IMR-90 (cell line): ENCODE results near the gene CEP70. TPM values are rescaled to one million over a fixed set of nuclear protein-coding genes. Genes with fewer than 3 reads are reported as not detected.

Source experiments
- ATAC-seq: fragments of 200-7000 bp; cut with Tn5 transposase; 2 replicates; pipeline ENCODE4 v1.9.1; 2020; ENCODE audit warnings: low read depth, mild to moderate bottlenecking, moderate library complexity
- BruUV-seq: library from RNA; stranded (reverse); fragments of 400-500 nt; replicated peaks from 2 replicates; lab custom pipeline; 2021; lab: Mats Ljungman, UMichigan
- CTCF ChIA-PET: fragments of 300-600 bp; formaldehyde crosslinking; extraction: SDS; loops from one replicate; lab custom pipeline; 2021; ENCODE audit warnings: antibody characterized with exemption; lab: Yijun Ruan, JAX
- POLR2A ChIA-PET: fragments of 300-600 bp; sonication (Branson Sonifier 250); formaldehyde crosslinking; loops from one replicate; lab custom pipeline; 2022; ENCODE audit warnings: antibody characterized with exemption; ENCODE audit not compliant: unreplicated experiment; lab: Charles Lee
- DNase-seq: peaks from one replicate; pipeline ENCODE4 v3.0.0; 2013
- H2AFZ ChIP-seq: replicated peaks from 2 replicates; pipeline ENCODE3; 2013; ENCODE audit warnings: low read length, mild to moderate bottlenecking; ENCODE audit not compliant: poor library complexity
- H2AK5ac ChIP-seq: 2 replicates; pipeline ENCODE4 v1.6.1; 2013; ENCODE audit warnings: low read depth, low read length, inconsistent platforms
- H2AK9ac ChIP-seq: replicated peaks from 2 replicates; pipeline ENCODE3; 2013; ENCODE audit warnings: mild to moderate bottlenecking, low read depth, low read length, moderate library complexity; ENCODE audit not compliant: poor library complexity
- H2BK120ac ChIP-seq: 2 replicates; pipeline ENCODE4 v1.6.1; 2013; ENCODE audit warnings: low read depth, low read length, inconsistent platforms
- H2BK15ac ChIP-seq: 3 replicates; pipeline ENCODE4 v1.6.1; 2013; ENCODE audit warnings: low read depth, low read length, inconsistent platforms
- H2BK20ac ChIP-seq: 2 replicates; pipeline ENCODE4 v1.6.1; 2013; ENCODE audit warnings: low read depth, mild to moderate bottlenecking, inconsistent platforms, low read length, moderate library complexity
- H2BK5ac ChIP-seq: 2 replicates; pipeline ENCODE4 v1.6.1; 2013; ENCODE audit warnings: mild to moderate bottlenecking, low read depth, low read length, inconsistent platforms; ENCODE audit not compliant: poor library complexity, severe bottlenecking
- H3K14ac ChIP-seq: replicated peaks from 2 replicates; pipeline ENCODE4 v1.6.1; 2013; ENCODE audit warnings: low read depth, low read length, inconsistent platforms
- H3K18ac ChIP-seq: 2 replicates; pipeline ENCODE4 v1.6.1; 2013; ENCODE audit warnings: low read depth, low read length, control low read depth
- H3K23ac ChIP-seq: 2 replicates; pipeline ENCODE4 v1.6.1; 2013; ENCODE audit warnings: low read depth, low read length, inconsistent platforms
- H3K27ac ChIP-seq: 2 replicates; pipeline ENCODE4 v1.5.1; 2013; ENCODE audit warnings: mild to moderate bottlenecking, control low read depth, low read length; ENCODE audit not compliant: insufficient read depth
- H3K27me3 ChIP-seq: 2 replicates; pipeline ENCODE4 v1.6.1; 2013; ENCODE audit warnings: low read length; ENCODE audit not compliant: control insufficient read depth, insufficient read depth
- H3K36me3 ChIP-seq: 2 replicates; pipeline ENCODE4 v1.6.1; 2013; ENCODE audit warnings: low read length, mixed read lengths; ENCODE audit not compliant: control insufficient read depth, insufficient read depth
- H3K4ac ChIP-seq: 2 replicates; pipeline ENCODE4 v1.6.1; 2013; ENCODE audit warnings: low read depth, low read length, inconsistent platforms
- H3K4me1 ChIP-seq: 2 replicates; pipeline ENCODE4 v1.6.1; 2013; ENCODE audit warnings: low read length, mixed read lengths; ENCODE audit not compliant: control insufficient read depth, insufficient read depth
- H3K4me2 ChIP-seq: 2 replicates; pipeline ENCODE4 v1.6.1; 2013; ENCODE audit warnings: low read depth, mild to moderate bottlenecking, control low read depth, low read length, moderate library complexity
- H3K4me3 ChIP-seq: 2 replicates; pipeline ENCODE4 v1.5.1; 2013; ENCODE audit warnings: low read depth, mild to moderate bottlenecking, control low read depth, low read length, moderate library complexity; ENCODE audit not compliant: insufficient read depth
- H3K56ac ChIP-seq: 2 replicates; pipeline ENCODE4 v1.6.1; 2013; ENCODE audit warnings: low read length, inconsistent platforms; ENCODE audit not compliant: insufficient read depth; ENCODE audit errors: extremely low read depth
- H3K79me1 ChIP-seq, 2 experiments: 2 replicates each; pipeline ENCODE4 v1.6.1; 2013; ENCODE audit warnings: low read length in 2 of 2, inconsistent platforms in 1 of 2, low read depth in 1 of 2
- H3K9ac ChIP-seq: 2 replicates; pipeline ENCODE4 v1.6.1; 2013; ENCODE audit warnings: low read depth, low read length, control low read depth
- H3K9me1 ChIP-seq: 2 replicates; pipeline ENCODE4 v1.6.1; 2013; ENCODE audit warnings: low read length, inconsistent platforms; ENCODE audit not compliant: insufficient read depth
- H3K9me3 ChIP-seq: 2 replicates; pipeline ENCODE4 v1.6.1; 2013; ENCODE audit warnings: low read length; ENCODE audit not compliant: control insufficient read depth, insufficient read depth
- H4K20me1 ChIP-seq: 2 replicates; pipeline ENCODE4 v1.6.1; 2013; ENCODE audit warnings: low read length, inconsistent platforms; ENCODE audit not compliant: insufficient read depth
- H4K5ac ChIP-seq: 2 replicates; pipeline ENCODE4 v1.6.1; 2013; ENCODE audit warnings: mild to moderate bottlenecking, low read depth, low read length, control low read depth
- H4K8ac ChIP-seq, 2 experiments: 2 replicates each; pipeline ENCODE4 v1.6.1; 2013; ENCODE audit warnings: low read depth in 2 of 2, low read length in 2 of 2, control low read depth in 1 of 2, inconsistent platforms in 1 of 2
- H4K91ac ChIP-seq: 2 replicates; pipeline ENCODE4 v1.6.1; 2013; ENCODE audit warnings: low read depth, low read length, inconsistent platforms; ENCODE audit not compliant: insufficient read depth
- CTCF ChIP-seq: conservative IDR thresholded peaks from 2 replicates; pipeline ENCODE4 v1.5.1; 2012; ENCODE audit warnings: mild to moderate bottlenecking, low read depth, low read length, improper control_type of control experiment
- ELK1 ChIP-seq: fragments of 150-350 bp; IDR thresholded peaks from 2 replicates; pipeline ENCODE4 v1.6.1; 2016; ENCODE audit warnings: low read depth, mild to moderate bottlenecking, low read length, moderate library complexity, borderline replicate concordance
- FOS ChIP-seq: fragments of 150-350 bp; IDR thresholded peaks from 2 replicates; pipeline ENCODE4 v1.6.1; 2016; ENCODE audit warnings: low read depth, low read length
- MAFK ChIP-seq: IDR thresholded peaks from 2 replicates; pipeline ENCODE4 v1.6.1; 2012; ENCODE audit warnings: low read depth, low read length, improper control_type of control experiment
- MXI1 ChIP-seq: IDR thresholded peaks from 2 replicates; pipeline ENCODE4 v1.6.1; 2012; ENCODE audit warnings: low read depth, mild to moderate bottlenecking, low read length, moderate library complexity, borderline replicate concordance
- NFE2L2 ChIP-seq: fragments of 150-350 bp; IDR thresholded peaks from 2 replicates; pipeline ENCODE4 v1.6.1; 2016; ENCODE audit warnings: low read depth, mild to moderate bottlenecking, low read length
- RCOR1 ChIP-seq: IDR thresholded peaks from 2 replicates; pipeline ENCODE4 v1.6.1; 2012; ENCODE audit warnings: mild to moderate bottlenecking, low read length, improper control_type of control experiment; ENCODE audit not compliant: insufficient replicate concordance
- SMC3 ChIP-seq: fragments of 150-350 bp; IDR thresholded peaks from 2 replicates; pipeline ENCODE4 v1.6.1; 2016; ENCODE audit warnings: low read depth, mild to moderate bottlenecking, antibody characterized with exemption, low read length, moderate library complexity
- WGBS, 2 experiments: methylation state at CpG; one replicate each; pipeline versions ENCODE4 v1.1.5 to v1.1.7; 2013; ENCODE audit warnings: missing lambda C conversion rate in 2 of 2; ENCODE audit not compliant: insufficient read length in 1 of 2; ENCODE audit errors: extremely low coverage in 2 of 2; 5-methylcytosine and 5-hydroxymethylcytosine counted together
- dilution Hi-C: fragments of 300-500 bp; cut with HindIII; formaldehyde crosslinking; loops from one replicate; pipeline ENCODE4 v1.14.3; 2018; ENCODE audit warnings: low sequenced_read_pairs; ENCODE audit not compliant: unreplicated experiment
- in situ Hi-C: fragments of 300-500 bp; cut with MboI; formaldehyde crosslinking; loops from 3 replicates; pipeline ENCODE4 v1.14.3; 2019; ENCODE audit warnings: low sequenced_read_pairs, inconsistent platforms, mixed read lengths
- intact Hi-C: fragments of 100-400 bp; cut with micrococcal nuclease; formaldehyde crosslinking; loops from 2 replicates; pipeline ENCODE4 v1.10.0; 2022
- polyA plus RNA-seq, 3 experiments: library from polyadenylated mRNA; depleted of rRNA; stranded (reverse); fragments of >200 nt; gene quantifications; 2 replicates each; pipeline ENCODE4 v1.2.3, GENCODE V29; 2012; ENCODE audit warnings: low replicate concordance in 1 of 3
- total RNA-seq: library from RNA; depleted of rRNA; stranded (reverse); fragments of >200 nt; gene quantifications from 2 replicates; pipeline ENCODE4 v1.2.3, GENCODE V29; 2012

CEP70 gene
- total and polyA plus RNA-seq, 2 of the 4 experiments (the other 2 are of a cell fraction), result 4.6 to 11.1 TPM

DNA sequence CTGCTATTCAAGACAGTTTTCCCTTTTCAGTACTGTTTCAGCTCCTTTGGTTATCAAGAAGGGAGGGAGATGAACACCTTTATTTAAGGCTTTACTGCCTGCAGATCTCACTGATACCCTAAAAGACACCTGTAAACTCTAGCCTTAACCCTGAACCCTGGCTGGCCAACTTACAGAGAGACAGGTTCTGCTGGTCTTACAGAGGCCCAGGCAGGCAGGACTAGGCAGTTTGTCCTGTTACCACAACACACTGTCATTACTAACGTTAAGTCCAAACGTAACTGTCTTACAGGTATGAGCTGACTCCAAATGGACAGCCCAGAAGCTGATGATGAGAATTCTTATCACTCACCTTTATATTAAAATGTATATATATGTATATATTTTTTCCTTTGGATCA is 117.5 kb downstream of the CEP70 start:
- Histone ChIP-seq H2BK15ac (no peak overlapping the region), H2AFZ (no peak overlapping the region), H3K27me3 (no peaks in the 10 kb centered on the region), H3K4me3 (no peak overlapping the region), H3K36me3 (no peaks in the 10 kb centered on the region), H4K8ac (no peak overlapping the region), H4K5ac (no peak overlapping the region), H4K20me1 (no peaks in the 10 kb centered on the region), H2BK20ac (no peak overlapping the region), H2AK5ac (no peak overlapping the region), H3K14ac (no peak overlapping the region), H3K9ac (no peak overlapping the region), H2AK9ac (no peak overlapping the region), H4K91ac (no peak overlapping the region), H3K23ac (no peak overlapping the region), H3K4me1 (no peaks in the 10 kb centered on the region), H3K4ac (no peak overlapping the region), H3K27ac (no peak overlapping the region), H3K18ac (no peak overlapping the region), H2BK5ac (no peak overlapping the region), H2BK120ac (no peak overlapping the region), H3K79me1 (no peaks in the 10 kb centered on the region), H3K9me1 (no peaks in the 10 kb centered on the region), H3K56ac (no peak overlapping the region), H3K4me2 (no peak overlapping the region), H3K9me3 (no peaks in the 10 kb centered on the region)
- ATAC-seq (no peak), DNase-seq (no peak)
- WGBS, 2 experiments, result no CpG with 5 or more reads among the region's 2 CpGs
- in situ Hi-C loops (no loop called here), intact Hi-C loops (loop anchor here (5.0 kb wide), 1 partner anchor 211 kb away; no protein-coding TSS in a partner anchor), dilution Hi-C loops (no loop called here)
- ChIA-PET CTCF (no interaction called here), POLR2A (no interaction called here)
- TF ChIP-seq RCOR1 (no peak), NFE2L2 (no peak), ELK1 (no peak), CTCF (no peak), MAFK (no peak), SMC3 (no peak), MXI1 (no peak), FOS (no peak)
- BruUV-seq, result no TSS peak
